Activated T-cell treated with anti-CD3 and anti-CD28 coated beads for 1 hour (primary cell): ENCODE measurements around the gene GNE.
"Not testable (repeated sequence)": the region's sequence is repeated elsewhere in the genome, so short reads cannot be mapped to it uniquely, and the experiment has no call there.

Experiments
- DNase-seq: peaks from one replicate; pipeline ENCODE4 v3.0.0-alpha.2; 2020; ENCODE audit warnings: low read depth

The GNE gene

DNA sequence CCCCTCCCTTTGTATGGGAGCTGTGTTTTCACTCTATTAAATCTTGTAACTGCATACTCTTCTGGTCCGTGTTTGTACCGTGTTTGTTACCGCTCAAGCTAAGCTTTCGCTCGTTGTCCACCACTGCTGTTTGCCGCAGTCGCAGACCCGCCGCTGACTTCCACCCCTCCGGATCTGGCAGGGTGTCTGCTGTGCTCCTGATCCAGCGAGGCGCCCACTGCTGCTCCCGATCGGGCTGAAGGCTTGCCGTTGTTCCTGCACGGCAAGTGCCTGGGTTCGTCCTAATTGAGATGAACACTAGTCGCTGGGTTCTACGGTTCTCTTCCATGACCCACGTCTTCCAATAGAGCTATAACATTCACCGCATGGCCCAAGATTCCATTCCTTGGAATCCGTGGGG, 6.6 kb upstream of the GNE start:
- no peak for DNase-seq

DNA sequence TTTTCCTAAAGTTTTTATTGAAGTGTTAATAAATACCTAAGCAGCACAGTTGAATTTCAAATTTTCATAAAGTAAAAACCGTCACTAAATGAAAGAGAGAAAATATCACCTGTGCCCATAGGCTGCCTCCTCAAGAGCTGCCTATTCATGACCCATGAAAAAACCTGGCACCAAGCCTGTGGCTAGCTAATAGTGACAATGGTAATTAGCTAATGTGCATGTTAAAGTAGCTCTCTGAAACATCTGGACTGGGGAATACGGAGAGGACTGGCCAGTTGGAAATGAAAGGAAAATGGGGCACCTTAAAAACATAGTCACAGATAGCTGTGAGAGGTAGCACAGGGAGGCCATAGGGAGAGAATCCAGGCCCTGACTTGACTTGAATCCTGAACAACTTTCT, 5.4 kb upstream of the GNE start:
- DNase-seq: no peak

DNA sequence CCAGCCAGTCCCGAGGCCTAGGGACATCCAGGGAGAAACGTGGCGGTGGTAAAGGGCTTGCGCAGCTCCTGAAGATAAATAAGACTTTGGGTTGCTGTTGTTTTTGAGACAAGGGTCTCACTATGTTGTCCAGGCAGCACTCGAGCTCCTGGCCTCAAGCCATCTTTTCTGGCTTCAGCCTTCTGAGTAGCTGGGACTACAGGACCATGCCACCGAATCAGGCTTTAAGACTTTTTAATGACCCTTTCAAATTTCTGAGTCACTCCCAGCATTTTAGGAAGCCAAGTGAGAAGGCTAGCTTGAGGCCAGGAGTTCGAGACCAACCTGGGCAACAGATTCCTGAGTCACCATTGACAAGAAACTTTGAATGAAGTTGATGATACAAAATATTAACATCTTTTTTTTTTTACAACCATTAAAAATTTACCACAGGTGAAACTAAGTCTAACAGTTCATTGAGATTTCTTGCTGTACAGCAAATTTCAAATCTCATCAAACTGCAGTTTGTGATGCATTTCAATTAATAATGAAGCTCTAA, 817 bp upstream of the GNE start:
- no peak for DNase-seq

DNA sequence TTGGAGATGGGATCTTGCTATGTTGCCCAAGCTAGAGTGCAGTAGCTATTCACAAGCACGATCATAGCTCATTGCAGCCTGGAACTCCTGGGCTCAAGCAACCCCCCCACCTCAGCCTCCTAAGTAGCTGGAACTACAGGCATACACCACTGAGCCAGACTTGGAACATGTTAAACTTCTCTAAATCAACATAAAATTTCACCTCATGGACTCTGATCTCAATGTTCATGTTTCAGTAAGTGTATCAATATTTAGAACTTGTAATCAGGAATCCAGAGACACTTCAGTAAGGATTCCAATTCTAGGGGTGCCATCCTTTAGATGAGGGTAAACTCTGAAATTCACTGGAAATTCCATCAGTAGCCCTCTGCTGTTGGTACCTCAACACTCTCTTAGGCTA, 6.8 kb downstream of the GNE start:
- no peak for DNase-seq

DNA sequence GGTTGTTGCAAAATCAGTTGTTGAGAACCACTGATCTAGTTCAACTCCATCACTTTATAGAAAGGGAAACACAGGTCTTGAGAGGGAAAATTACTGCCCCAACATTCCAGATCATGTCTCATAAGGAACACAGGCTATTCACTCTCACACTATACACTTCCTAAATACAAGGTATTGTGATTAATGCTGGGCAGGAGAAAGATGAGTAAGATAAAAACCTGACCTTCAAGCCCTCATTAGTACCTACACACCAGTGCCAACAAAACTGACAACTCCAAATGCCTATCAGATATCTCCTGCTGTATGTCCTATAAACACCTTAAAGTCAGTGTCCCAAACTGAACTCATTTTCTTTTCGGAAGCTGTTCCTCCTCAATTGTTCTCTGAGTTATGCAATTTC, 8.2 kb downstream of the GNE start:
- no peak for DNase-seq

DNA sequence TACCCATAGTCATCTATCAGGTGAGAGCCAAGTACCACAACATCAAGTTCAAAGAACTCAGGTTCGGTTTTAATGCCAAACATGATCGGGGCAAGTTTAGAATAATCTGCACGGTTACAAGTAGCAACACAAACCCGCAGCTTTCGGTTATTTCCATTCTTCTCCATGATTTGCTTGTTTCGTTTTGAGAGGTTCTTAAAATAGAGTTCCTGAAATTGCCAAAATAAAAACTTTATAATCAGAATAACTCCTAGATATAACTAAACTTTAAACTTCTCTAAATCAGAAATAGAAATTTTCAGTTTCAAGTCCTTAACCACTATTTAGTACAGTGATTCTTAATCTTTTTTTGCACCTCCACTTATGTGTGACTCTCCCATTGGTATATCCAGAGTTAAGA, 9.1 kb downstream of the GNE start:
- DNase-seq: no peak

DNA sequence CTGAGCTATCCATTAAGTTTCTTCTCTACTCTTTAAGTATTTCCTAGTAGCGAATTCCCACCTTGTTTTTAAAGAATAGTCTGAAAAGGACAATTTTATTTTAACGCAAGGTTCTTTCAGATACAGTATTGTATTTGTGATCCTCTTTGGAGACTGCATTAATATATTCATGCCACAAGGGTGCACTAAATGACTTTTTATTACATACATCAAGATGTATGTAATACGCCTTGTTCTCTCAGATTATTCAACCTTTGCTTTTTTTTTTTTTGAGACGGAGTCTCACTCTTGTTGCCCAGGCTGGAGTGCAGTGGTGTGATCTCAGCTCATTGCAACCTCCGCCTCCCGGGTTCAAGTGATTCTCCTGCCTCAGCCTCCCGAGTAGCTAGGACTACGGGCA, 10.2 kb downstream of the GNE start:
- not testable (repeated sequence) for DNase-seq

DNA sequence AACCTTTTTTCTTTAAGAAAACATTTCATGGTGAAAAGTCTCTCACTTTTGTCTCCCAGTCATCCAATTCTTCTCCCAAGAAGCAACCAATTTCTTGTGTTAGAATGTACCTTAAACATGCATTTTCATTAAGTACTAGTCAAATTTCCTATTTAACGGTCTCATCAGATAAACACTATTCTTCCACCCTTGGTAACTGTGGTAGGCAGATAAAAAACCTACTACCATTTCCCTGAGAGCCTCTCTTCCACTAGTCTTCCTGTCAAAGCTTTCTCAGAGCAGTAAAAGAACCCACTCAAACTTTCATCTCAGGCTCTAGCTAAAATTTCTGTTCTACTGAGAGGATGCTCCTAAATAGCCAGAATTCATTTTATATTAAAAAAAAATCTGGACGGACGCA, 10.9 kb downstream of the GNE start:
- no peak for DNase-seq

DNA sequence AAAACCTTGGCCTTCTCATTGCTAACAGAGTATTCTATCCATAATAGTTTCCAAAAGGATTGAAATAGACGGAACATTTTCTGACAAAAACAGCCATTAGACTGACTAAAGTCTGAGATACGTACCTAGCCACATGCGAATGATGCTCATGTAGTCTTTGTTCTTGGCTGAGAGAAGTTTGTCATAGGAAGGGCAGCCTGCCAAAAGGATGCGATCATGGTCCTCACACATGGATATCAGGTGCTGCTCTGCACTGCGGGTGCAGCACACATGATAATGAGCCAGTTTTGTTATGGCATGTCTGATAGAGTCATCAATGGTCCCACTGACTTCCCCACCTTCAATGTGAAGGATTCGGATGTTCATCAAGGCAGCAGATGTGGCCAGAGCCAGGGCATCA, 12.3 kb downstream of the GNE start:
- DNase-seq: no peak

DNA sequence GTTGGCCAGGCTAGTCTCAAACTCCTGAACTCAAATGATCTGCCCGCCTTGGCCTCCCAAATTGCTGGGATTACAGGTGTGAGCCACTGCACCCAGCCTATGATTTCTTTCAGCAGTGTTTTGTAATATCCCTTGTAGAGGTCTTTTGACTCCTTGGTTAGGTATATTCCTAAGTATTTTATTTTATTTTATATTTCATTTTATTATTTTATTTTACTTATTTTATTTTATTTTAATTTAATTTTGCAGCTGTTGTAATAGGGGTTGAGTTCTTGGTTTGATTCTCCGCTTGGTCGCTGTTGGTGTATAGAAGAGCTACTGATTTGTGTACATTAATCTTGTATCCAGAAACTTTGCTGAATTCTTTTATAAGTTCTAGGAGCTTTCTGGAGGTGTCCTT, 18.6 kb downstream of the GNE start:
- DNase-seq: not testable (repeated sequence)

DNA sequence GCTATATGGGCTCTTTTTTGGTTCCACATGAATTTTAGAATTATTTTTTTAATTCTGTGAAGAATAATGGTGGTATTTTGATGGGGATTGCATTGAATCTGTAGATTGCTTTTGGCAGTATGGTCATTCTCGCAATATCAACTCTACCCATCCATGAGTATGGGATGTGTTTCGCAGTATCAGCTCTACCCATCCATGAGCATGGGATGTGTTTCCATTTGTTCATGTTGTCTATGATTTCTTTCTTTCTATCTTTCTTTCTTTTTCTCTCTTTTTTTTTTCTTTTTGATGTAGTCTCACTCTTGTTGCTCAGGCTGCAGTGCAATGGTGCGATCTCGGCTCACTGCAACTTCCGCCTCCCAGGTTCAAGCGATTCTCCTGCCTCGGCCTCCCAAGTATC, 19.0 kb downstream of the GNE start:
- not testable (repeated sequence) for DNase-seq

DNA sequence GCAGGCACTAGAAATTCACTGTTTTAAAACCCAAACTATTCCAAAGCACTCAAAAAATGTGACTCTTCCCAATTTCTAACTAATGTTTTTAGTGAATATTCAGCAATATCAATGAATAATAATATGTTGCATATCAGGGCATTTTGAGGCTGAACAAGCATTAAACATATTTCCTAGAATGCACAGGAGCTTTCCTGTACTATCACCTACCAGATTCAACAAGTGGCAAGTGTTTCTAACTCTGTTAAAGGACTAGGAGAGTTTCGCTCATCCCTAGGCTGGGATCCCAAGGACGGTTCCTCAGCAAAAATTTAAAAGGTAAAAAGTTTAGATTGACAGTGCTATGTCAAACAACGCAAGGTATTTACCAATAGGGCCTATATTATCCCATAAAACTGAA, 21.0 kb downstream of the GNE start:
- DNase-seq: no peak

DNA sequence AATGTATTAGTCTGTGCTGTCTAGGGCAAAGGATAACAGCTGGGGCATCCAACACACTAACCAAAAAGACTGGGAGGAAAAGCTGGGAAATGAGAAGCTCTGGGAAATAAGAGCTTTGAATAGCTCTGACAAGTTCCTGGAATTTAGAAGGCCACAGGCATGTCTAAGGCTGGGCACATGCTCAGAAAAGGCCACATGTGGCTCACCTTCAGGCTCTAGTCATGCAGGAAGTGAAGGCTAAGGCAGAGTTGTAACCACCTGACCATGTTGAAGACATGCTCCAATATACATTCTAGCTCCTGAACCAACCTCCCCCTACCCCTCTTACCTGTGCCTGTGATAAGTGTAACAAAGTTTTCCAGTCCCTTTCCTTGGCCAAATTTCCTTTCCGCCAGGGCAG, 35.8 kb downstream of the GNE start:
- DNase-seq: no peak

DNA sequence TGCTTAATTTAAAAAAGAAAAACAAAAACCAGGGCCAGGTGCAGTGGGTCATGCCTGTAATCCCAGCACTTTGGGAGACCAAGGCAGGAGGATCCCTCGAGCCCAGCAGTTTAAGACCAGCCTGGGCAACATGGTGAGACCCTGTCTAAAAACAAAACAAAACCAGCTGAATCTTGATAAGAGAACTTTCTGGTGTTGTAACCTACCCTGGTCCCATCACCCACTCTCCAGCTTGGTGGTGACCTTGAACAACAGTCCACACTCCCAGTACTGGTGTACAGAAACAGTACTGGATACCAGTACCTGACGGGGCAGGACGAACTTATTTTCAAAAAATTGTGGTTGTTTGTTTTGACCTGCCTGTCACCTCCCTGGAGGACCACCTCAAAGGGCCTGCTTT, 36.6 kb downstream of the GNE start:
- DNase-seq: no peak

DNA sequence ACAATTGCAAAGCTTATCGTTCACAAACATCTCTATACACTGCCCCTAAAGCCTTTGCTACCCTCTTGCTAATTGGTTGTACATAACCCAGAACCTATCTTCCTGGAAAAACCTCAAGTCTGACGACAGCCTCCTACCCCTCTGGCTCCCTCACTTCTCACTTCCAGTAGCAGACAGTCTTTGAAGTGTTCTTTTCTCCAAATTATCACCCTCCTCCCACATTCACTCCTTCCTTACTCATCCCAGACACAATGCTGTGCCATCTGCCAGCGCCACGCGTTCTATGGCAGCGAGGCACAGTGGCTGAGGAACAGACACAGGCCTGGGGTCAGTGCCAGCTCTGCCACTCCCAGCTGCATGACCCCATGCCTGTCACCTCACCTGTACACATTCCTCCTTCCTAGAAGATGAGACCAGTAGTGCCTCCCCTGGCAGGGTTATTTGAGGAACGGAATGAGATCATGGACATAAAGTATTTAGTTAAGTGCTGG, 39.8 kb downstream of the GNE start:
- no peak for DNase-seq

DNA sequence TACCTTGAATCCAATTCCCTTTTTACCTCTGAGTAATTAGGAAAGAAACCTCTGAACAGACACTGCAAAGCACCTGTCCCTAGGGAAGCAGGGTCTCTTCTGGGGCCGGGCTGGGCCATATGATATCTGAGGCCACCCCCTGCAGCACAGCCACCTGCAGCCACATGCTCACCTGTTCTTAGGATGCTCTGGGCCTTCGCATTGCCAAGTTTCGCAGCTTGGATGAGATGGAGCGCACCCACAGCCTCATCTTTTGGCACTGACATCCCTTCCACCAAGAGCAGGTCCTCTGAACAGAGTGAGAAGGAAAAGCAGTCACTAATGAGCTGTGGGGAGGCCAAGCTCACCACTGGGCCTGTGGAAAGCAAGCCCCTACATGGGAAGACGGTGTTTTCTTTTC, 40.2 kb downstream of the GNE start:
- no peak for DNase-seq

DNA sequence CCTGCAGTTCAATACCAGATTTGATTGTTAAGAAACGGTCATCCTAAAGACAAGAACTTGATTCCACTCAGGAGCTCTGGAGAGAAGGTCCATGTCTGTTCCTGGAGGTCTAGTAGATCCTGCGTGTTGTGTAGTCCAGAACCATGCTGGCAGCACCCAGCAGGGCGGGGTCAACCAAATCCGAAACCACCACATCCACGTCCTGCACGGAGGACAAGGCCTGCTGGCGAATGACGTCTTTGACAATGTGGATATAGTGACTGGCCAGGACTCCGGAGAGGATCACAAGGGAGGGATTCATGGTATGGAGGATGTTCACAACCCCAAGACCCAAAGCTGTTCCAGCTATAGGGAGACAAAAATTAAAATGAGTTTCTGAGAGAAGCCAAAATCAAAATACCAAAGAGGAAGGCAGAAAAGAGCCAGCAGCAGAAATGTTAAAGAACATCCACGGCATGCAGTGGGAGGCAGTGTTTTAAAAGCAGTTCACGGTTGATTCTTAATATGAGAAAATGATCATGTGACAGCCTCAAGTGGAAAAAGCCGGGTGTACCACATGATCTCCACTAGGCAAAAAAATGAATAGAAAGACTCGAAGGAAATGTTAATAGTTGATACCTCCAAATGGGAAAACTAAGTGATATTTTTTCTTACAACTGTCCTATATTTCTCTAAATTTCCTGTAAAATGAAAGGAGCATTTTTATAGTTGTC, 40.8 kb downstream of the GNE start:
- DNase-seq: no peak

DNA sequence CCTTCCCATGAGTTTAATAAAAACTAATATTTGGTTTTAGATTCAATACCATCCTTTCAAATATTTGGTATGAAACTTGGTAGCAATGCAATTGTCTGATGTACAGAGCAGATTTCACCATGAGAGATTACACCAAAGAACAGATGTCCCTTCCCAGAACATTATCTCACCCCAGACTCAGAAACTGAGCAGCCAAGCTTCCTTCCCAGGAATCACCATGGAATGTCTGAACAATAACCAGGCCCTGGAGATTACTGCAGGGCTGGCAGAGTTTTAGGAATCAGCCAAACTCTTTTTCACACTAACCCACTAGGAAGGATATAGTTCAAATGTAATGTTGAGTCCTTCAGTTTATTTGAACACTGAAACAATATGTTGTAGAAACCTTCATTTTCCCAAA, 43.7 kb downstream of the GNE start:
- no peak for DNase-seq

DNA sequence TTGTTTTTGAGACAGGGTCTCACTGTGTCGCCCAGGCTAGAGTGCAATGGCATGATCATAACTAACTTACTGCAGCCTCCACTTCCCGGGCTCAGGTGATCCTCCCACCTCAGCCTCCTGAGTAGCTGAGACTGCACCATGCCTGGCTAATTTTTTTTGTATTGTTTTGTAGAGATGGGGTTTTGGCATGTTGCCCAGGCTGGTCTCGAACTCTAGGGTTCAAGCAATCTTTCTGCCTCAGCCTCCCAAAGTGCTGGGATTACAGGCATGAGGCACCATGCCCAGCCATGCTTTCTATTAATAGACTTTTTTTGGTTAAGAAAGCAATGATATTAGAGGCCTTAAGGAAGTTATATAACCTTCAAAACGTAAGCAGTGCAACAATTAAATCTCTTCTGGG, 44.3 kb downstream of the GNE start:
- no peak for DNase-seq

DNA sequence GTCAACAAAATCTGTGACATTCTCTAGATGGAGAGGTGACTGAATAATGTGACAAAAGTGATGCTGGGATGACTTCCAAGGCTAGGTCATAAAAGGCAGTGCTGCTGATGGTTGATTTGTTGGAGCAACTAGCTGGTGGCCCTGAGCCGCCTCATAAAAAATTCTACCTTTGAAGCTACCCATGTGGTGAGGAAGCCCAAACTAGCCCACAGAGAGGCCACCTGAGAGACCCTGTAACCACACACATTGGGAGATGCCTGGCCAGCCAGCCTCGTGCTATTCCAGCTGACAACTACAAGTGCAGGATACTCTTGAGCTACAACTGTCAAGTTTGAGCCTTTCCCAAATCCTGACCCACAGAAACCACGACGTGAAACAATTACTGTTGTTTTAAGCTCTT, 44.9 kb downstream of the GNE start:
- DNase-seq: no peak

DNA sequence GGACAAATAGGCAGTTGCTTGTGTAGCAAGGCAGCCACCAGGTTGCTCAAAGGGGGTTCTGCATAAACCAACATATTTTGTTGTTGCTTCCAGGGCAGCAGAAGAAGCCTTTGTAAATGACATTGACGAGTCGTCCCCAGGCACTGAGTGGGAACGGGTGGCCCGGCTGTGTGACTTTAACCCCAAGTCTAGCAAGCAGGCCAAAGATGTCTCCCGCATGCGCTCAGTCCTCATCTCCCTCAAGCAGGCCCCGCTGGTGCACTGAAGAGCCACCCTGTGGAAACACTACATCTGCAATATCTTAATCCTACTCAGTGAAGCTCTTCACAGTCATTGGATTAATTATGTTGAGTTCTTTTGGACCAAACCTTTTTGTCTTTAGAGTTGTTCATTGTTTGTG, 46.7 kb downstream of the GNE start:
- DNase-seq: no peak

DNA sequence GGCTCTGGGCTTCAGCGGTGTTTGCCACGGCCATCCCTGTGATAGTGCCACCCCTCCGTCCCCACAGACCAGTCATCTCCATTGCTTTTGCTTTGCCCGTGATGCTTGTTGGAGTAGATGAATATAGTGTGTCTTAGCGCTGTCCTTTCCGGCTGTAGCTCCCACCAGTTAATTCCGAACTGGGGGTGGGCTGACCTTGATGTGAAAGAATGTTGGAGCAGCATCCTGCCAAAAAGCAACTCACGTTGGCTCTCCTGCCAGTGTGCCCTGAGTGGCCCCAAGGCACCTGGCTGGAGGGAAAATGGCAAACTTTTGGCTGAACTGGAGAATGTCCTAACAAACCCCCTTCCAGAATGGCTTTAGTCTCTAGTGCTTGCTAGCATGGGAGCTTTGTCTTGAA, 47.5 kb downstream of the GNE start:
- no peak for DNase-seq

DNA sequence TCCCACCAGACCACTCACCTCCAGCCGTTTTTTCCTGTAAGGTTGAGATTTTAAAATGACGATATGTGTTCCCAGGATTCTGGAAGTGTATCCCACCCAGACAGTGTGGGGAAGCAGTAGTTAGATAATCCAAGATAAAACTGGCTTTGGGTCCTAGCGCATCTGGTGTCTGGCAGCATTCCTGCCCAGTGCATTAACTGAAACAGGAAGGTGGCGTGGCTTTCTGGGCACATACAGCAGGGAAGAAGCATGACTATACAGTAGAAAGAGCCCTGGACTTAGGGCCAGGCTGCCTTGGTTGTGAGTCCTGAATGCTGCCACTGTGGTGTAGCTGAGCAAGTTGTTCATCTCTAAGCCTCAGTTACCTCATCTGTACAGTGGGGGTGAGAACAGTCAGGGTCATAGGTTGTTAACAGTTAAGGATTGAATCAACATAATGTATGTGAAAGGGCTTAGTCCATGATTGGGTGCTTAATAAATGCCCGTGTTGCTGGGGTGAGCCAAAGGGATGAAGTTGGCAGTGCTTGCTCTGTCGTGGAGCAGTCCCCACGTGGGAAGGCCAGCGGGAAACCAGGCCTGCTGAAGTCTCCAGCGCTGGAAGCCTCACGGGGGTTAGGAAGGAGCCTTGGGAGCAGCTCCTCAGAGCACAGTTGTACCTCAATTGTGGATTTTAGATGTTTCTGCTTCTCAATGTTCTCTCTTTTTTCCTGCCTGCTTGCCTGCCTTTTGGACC, 49.6 kb downstream of the GNE start:
- no peak for DNase-seq

DNA sequence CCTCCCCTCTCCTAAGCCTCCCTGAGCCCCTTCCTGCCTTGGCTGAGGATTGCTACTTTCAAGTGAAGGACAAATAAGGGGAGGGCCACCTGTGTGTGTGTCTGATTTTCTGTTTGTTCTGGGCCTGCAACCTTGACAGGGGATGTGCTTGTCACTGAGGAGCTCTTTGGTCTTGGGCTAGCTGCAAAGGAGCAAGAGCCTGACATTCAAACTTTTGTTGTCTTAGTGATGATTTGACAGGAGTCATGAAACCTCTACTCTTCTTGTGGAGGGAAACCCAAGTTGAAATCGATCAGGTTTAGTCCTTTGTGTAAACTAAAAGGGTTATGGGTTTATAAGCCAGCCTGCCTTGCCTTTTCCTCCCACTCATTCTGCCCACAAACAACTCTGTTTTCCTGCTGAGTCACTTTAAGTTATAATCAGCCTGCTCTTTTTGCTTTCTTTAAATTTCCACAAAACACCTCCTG, 50.7 kb downstream of the GNE start:
- DNase-seq: no peak
